Activated T-helper 17 cell treated with anti-CD3 and anti-CD28 coated beads, Interleukin-2, amount 50 U/mL, for 72 hours (primary cell): Measurements from ENCODE around the gene LHFPL2. TPM values are rescaled to one million over a fixed set of nuclear protein-coding genes. Genes with fewer than 3 reads are reported as not detected.

Source experiments
- ATAC-seq: fragments of 150-1000 bp; cut with Tn5 transposase; replicated peaks from 2 replicates; pipeline ENCODE4 v1.10.0; 2021; ENCODE audit warnings: mild to moderate bottlenecking, moderate library complexity
- H3K27ac Mint-ChIP-seq: one replicate; pipeline ENCODE4 v1.8.0; 2022; ENCODE audit warnings: mixed read lengths
- H3K27me3 Mint-ChIP-seq: one replicate; pipeline ENCODE4 v1.8.0; 2022; ENCODE audit warnings: mixed read lengths
- H3K36me3 Mint-ChIP-seq: one replicate; pipeline ENCODE4 v1.8.0; 2022; ENCODE audit warnings: low read depth, mild to moderate bottlenecking, mixed read lengths
- H3K4me1 Mint-ChIP-seq: one replicate; pipeline ENCODE4 v1.8.0; 2022; ENCODE audit warnings: mixed read lengths
- H3K4me3 Mint-ChIP-seq: one replicate; pipeline ENCODE4 v1.8.0; 2022; ENCODE audit warnings: mild to moderate bottlenecking, mixed read lengths
- H3K9me3 Mint-ChIP-seq: one replicate; pipeline ENCODE4 v1.8.0; 2022; ENCODE audit warnings: mixed read lengths
- total RNA-seq, 2 donors: library from RNA; stranded (reverse); gene quantifications; one replicate each; pipeline ENCODE4 v1.2.3, GENCODE V29; 2022

The LHFPL2 gene
- total RNA-seq, 2 donors from 2014 or later: 0.05 to 0.95 TPM

DNA sequence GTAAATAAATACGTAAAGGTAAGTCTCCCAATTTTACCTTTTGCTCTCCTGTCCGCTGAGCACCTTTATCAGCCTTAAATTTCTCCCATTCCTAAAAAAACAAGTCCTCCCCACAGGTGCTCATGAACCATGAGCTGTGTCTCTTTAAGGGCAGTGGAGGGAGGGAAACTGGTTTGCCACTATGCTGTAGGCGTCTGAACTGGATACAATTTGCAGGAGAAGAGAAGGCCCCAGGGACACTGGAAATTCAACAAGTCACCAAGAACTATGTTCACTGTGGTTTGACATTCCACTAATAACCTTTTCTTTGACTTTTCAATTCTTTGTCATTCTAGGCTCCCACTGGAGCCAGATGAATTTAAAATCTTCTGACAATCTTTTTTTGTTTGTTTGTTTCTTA is 72.2 kb downstream of the LHFPL2 start:
- H3K9me3 Mint-ChIP-seq: no peaks in the 10 kb centered on the region
- no peak for ATAC-seq

DNA sequence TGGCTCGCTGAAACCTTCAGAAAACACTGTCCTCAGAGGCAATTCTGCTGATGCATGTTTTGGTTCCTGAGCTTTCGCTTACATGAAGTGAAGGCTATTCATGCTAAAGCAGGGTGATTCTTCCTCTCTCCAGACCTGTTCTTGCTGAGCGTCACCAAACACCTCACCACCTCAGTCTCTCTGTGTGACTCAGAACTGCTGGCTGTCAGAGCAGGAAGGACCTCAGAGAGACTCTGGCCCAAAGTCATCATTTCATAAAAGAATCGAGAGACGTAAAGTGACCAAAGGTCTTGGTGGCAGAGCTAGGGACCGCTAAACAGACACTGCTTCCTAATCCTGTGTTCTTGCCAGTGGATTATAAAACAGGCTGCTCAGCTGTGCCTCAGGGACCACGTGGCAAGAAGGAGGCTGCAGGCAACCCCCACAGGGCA is 73.8 kb downstream of the LHFPL2 start:
- Mint-ChIP-seq H3K4me3 (no peak overlapping the region), H3K27me3 (peaks cover 11% of the 10 kb centered on the region), H3K27ac (no peak overlapping the region), H3K4me1 (no peaks in the 10 kb centered on the region), H3K36me3 (no peaks in the 10 kb centered on the region), H3K9me3 (no peaks in the 10 kb centered on the region)
- peak; percentile 68 for ATAC-seq

More for the DNA sequence above, 72.2 kb downstream of the LHFPL2 start:
- Mint-ChIP-seq H3K4me1 (no peaks in the 10 kb centered on the region), H3K36me3 (no peaks in the 10 kb centered on the region), H3K27me3 (peaks cover 7% of the 10 kb centered on the region), H3K4me3 (no peak overlapping the region), H3K27ac (no peak overlapping the region)

DNA sequence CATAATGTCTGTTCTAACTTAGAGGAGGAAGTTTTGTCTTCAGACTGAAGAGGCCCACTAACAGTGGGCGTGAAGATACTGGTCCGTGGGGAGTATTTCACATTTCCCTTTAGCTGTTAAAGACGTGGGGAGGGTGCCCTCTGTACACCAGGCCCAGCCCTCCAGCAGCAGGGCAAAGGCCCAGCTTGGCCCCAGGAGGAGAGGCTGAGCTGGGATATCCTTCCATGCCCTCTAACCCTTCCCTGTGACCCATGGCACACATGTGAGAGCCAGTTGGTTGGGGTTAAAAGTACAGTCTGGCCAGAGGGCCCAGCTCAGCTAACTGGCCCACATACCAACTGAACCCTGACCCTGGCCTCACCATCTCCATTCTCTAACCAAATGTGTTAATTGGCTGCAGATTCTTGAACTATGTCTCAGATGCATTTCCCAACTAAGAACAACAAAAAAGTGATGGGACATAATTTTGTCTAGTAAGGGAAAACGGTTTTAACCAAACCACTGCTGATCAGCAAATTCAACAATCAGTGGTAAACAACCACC is 74.4 kb downstream of the LHFPL2 start:
- no peak overlapping the region for H3K4me3 Mint-ChIP-seq
- no peak overlapping the region for H3K27ac Mint-ChIP-seq
- no peaks in the 10 kb centered on the region for H3K36me3 Mint-ChIP-seq
- H3K9me3 Mint-ChIP-seq: no peaks in the 10 kb centered on the region
- H3K27me3 Mint-ChIP-seq: peaks cover 11% of the 10 kb centered on the region
- H3K4me1 Mint-ChIP-seq: no peaks in the 10 kb centered on the region
- no peak for ATAC-seq

DNA sequence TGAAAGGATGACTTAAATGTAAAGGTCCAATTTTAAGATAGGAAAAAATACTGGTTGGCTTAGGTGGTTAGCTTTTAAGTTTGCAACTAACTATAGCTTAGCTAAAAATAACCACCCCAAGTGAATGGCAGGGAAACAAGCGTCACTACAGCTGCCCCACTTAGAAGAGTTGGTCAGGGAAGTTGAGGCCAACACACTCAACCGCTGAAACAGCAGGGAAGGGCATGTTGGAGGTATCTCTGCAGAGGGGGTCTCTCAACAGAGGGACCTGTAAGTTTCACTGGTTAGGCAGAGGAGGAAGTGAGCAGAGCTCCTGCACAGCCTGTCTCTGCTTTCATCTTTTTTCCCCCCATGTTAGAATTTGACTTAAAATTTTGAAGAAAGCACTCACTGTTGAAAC is 75.3 kb downstream of the LHFPL2 start:
- no peaks in the 10 kb centered on the region for H3K9me3 Mint-ChIP-seq
- ATAC-seq: no peak

DNA sequence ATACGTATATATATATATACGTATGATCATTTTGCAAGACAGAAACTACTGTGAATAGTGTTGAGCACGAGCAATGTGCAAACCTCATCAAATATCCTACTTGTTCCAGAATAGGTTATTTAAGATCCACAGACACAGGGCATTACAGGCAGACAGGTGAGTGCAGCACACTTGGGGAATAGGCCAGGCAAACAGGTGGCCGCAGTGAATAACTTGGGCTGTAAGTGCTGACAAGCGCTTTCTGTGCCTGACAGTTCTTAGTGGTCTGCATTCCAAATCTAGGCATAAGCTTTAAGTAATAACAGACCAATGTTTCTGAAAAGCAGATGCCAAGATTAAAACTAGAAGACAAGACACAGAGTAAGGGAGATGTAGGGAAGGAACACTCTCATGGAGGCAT is 77.9 kb downstream of the LHFPL2 start:
- H3K27me3 Mint-ChIP-seq: peaks cover 13% of the 10 kb centered on the region
- H3K4me1 Mint-ChIP-seq: no peaks in the 10 kb centered on the region
- no peak overlapping the region for H3K27ac Mint-ChIP-seq
- peaks cover 1% of the 10 kb centered on the region for H3K9me3 Mint-ChIP-seq
- no peaks in the 10 kb centered on the region for H3K36me3 Mint-ChIP-seq
- no peak for ATAC-seq
- H3K4me3 Mint-ChIP-seq: no peak overlapping the region

More for the DNA sequence above, 75.3 kb downstream of the LHFPL2 start:
- no peak overlapping the region for H3K4me3 Mint-ChIP-seq
- H3K27me3 Mint-ChIP-seq: peaks cover 11% of the 10 kb centered on the region
- no peaks in the 10 kb centered on the region for H3K4me1 Mint-ChIP-seq
- no peaks in the 10 kb centered on the region for H3K36me3 Mint-ChIP-seq
- no peak overlapping the region for H3K27ac Mint-ChIP-seq

DNA sequence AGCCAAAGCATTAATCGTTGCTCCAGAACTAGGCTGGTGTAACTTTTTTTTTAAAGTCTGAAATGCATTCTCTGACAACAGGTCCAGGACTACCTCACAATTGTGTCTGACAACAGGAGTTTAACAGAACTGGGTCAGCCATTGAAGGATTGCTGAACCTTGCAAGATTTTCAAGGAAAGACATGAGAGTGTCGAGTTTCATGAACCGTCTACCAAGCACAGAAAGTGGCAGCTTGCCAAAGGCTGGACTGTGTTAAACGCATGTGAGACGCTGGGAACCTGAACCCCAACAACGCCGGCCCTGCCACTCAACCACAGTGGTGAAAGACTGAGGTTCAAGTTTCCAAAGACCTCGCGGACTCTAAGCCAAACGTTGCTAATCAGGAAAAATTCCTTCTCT is 79.1 kb downstream of the LHFPL2 start:
- H3K27ac Mint-ChIP-seq: no peak overlapping the region
- H3K4me1 Mint-ChIP-seq: no peaks in the 10 kb centered on the region
- no peak overlapping the region for H3K4me3 Mint-ChIP-seq
- peaks cover 20% of the 10 kb centered on the region for H3K27me3 Mint-ChIP-seq
- no peaks in the 10 kb centered on the region for H3K36me3 Mint-ChIP-seq
- ATAC-seq: no peak
- H3K9me3 Mint-ChIP-seq: peaks cover 3% of the 10 kb centered on the region

DNA sequence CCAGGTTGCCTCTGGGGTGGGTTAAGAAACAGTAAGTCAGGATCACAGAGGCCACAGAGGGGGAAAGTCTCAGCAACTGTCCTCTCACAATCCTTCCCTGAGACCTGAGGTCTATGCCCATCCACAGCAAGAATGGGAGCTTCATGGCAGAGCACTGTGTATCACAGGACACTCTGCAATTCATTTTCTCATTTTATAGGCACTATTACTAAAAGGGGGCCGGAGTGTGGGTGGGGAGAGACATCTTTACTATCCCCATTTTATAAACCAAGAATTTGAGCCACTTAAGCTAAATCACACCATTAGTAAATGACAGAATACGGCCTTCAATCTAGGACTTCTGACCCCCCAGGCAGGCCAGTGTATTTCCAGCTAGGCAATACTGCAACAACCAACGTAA is 79.9 kb downstream of the LHFPL2 start:
- peaks cover 3% of the 10 kb centered on the region for H3K9me3 Mint-ChIP-seq

DNA sequence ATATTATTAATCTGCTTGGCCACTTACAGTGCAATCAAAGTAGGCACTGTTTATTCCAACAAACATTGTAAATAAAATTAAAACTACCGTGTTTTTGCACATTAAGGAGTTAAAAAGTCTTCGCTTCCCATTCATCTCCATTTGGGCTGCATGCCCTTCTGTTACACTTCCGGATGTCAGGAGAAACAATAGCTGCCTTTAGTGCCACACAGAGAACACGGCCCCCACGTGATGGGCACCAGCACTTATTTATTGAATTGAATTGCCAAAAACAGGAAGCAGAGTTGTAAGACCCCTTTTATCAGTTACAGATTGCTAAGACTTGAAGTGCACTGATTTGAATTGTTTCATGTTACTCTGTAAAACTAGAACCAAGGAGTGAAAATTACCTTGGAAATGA is 80.4 kb downstream of the LHFPL2 start:
- ATAC-seq: no peak
- Mint-ChIP-seq H3K4me3 (no peak overlapping the region), H3K36me3 (no peaks in the 10 kb centered on the region), H3K27me3 (peaks cover 20% of the 10 kb centered on the region), H3K27ac (no peak overlapping the region), H3K9me3 (peaks cover 3% of the 10 kb centered on the region), H3K4me1 (no peaks in the 10 kb centered on the region)

More for the DNA sequence above, 79.9 kb downstream of the LHFPL2 start:
- no peak overlapping the region for H3K4me3 Mint-ChIP-seq
- no peaks in the 10 kb centered on the region for H3K4me1 Mint-ChIP-seq
- H3K27me3 Mint-ChIP-seq: peaks cover 20% of the 10 kb centered on the region
- no peak overlapping the region for H3K27ac Mint-ChIP-seq
- no peak for ATAC-seq
- no peaks in the 10 kb centered on the region for H3K36me3 Mint-ChIP-seq

DNA sequence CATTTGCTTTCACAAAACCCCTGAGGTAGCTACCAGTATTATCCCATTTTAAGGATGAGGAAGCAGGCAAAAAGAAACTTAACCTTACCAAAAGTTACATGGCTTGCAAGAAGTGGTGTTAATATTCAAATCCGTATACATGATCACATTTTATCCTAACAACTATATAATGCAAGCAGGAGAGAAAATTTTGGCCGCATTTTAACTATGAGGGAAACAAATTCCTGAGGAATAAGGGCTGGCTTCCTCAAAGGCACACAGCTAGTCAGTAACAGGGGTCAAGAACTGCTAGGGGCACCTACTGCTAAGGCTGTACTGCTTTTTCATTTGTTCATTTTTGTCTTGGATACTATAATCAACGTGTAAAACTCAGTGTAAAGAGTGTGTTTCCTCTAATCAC is 81.0 kb downstream of the LHFPL2 start:
- ATAC-seq: no peak
- H3K9me3 Mint-ChIP-seq: peaks cover 3% of the 10 kb centered on the region
- H3K27me3 Mint-ChIP-seq: peaks cover 25% of the 10 kb centered on the region
- no peak overlapping the region for H3K4me3 Mint-ChIP-seq
- no peaks in the 10 kb centered on the region for H3K4me1 Mint-ChIP-seq
- H3K27ac Mint-ChIP-seq: no peak overlapping the region
- no peaks in the 10 kb centered on the region for H3K36me3 Mint-ChIP-seq

DNA sequence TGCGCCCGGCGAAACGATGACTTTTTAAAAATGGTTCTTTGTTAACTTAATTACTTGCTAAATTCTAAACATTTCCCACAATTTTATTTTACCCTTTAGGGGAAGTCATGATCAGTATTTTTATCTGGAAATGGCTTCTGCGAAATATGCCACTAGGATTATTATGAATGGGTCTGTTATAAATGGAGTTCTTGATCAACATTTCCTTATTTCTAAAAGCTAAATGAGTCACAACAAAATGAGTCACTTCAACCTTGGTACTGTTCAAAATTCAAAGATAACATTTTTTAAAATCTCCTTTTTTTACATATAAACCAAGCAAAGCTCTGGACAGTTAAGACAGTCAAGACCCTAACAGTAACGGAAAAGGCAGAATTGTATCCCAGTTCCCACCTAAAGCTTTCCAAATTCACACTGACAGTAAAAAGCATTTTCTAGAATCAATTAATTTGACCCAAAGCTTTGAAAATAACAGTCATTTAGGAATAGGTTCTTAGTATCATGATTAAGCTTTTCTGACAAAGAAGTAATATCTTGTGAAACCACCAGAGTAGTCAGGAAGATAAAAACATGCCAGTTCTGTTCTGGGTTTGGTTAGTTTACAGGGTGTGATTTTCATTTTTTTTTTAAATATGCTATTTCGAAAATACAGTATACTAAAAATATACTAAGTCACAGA is 81.7 kb downstream of the LHFPL2 start:
- Mint-ChIP-seq H3K27ac (no peak overlapping the region), H3K27me3 (peaks cover 23% of the 10 kb centered on the region), H3K9me3 (peaks cover 3% of the 10 kb centered on the region), H3K36me3 (no peaks in the 10 kb centered on the region), H3K4me3 (no peak overlapping the region), H3K4me1 (no peaks in the 10 kb centered on the region)
- peak; percentile 52 for ATAC-seq

DNA sequence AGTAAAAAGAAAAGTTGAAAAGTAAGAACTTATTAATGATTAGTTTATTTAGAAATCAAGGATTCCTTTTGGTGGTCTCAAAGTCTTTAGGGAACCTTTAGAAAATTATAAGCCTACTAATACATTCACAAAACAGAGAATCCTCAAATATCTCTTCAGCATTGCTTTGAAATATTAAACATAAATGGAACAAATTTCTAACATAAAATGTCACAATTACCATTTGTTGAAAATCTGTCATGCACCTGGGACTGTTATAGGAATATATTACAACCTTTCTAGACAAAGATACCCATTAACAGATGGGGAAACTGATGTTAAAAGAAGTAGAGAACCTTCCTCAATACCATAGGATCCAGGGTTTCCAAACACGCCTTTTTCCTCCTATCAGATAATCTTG is 83.2 kb downstream of the LHFPL2 start:
- Mint-ChIP-seq H3K4me1 (no peaks in the 10 kb centered on the region), H3K9me3 (peaks cover 3% of the 10 kb centered on the region), H3K27ac (no peak overlapping the region), H3K4me3 (no peak overlapping the region), H3K36me3 (no peaks in the 10 kb centered on the region), H3K27me3 (peaks cover 22% of the 10 kb centered on the region)
- no peak for ATAC-seq

DNA sequence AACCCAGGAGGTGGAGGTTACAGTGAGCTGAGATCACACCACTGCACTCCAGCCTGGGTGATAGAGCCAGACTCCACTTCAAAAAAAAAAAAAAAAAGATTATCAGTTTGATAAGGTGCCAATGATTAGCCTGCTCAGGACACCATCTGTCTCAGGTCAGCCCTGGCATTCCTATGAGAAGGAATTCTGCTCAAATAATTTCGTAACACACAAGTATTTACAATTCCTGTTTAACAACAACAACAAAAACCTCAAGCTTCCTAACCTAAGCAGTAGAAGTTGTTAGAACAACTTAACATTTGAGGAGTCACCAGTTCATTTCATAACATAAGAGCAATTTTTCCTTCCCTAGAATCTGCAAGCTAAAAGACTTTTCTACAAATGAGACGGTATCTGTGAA is 85.0 kb downstream of the LHFPL2 start:
- H3K9me3 Mint-ChIP-seq: peaks cover 3% of the 10 kb centered on the region
- no peak overlapping the region for H3K4me3 Mint-ChIP-seq
- H3K27me3 Mint-ChIP-seq: peaks cover 29% of the 10 kb centered on the region
- H3K4me1 Mint-ChIP-seq: no peaks in the 10 kb centered on the region
- H3K36me3 Mint-ChIP-seq: no peaks in the 10 kb centered on the region
- no peak for ATAC-seq
- no peak overlapping the region for H3K27ac Mint-ChIP-seq

DNA sequence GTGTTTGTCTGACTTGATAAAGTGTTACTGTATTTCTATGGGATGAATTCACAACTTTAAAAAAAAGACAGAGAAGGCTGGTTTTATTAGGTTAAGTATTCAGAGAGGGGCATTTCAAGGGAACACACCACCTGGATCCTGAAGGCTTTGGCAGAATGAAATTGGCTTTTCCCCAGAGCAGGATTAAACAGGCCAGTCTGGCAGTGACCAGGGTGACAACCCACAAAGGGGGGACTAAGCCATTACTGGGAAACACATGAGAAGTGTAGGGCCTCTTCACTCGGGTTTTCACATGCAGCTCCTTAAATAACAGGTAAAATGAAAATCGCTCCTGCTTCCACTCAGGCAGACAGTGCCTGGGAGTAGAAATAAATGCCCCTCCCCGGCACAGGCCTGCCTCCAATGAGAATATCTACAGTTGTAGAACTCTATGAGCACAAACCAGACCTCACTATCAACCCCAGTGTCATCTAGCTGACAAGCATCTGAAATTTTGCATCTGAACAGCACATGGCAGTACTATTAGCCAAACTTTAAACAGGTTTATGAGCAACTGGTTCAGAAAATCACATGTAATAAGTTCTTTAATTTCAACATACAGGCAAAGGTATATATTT is 85.8 kb downstream of the LHFPL2 start:
- no peak overlapping the region for H3K27ac Mint-ChIP-seq
- H3K4me3 Mint-ChIP-seq: no peak overlapping the region
- peaks cover 29% of the 10 kb centered on the region for H3K27me3 Mint-ChIP-seq
- H3K4me1 Mint-ChIP-seq: no peaks in the 10 kb centered on the region
- no peaks in the 10 kb centered on the region for H3K36me3 Mint-ChIP-seq
- no peak for ATAC-seq
- peaks cover 3% of the 10 kb centered on the region for H3K9me3 Mint-ChIP-seq

DNA sequence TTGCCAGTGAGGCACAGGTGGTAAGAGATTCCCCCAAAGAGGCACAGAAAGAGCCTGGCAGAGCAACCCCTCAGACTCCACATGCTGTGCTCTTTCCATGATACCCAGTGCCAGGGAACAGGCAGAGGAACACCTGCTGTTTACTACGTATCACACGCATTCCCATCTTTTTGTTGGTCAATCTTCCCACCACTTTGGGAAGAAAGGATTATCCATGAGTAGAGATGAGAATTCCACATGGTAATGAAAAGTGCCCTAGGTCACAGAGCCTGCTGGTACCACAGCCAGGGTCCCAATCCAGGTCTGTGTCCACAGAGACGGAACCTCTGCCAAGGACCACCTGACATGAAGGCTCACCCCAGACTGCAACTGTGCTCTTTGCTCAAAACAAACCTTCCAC is 86.6 kb downstream of the LHFPL2 start:
- H3K9me3 Mint-ChIP-seq: peaks cover 3% of the 10 kb centered on the region
- H3K27ac Mint-ChIP-seq: no peak overlapping the region
- peaks cover 29% of the 10 kb centered on the region for H3K27me3 Mint-ChIP-seq
- H3K4me1 Mint-ChIP-seq: no peaks in the 10 kb centered on the region
- no peak for ATAC-seq
- no peak overlapping the region for H3K4me3 Mint-ChIP-seq
- H3K36me3 Mint-ChIP-seq: no peaks in the 10 kb centered on the region

DNA sequence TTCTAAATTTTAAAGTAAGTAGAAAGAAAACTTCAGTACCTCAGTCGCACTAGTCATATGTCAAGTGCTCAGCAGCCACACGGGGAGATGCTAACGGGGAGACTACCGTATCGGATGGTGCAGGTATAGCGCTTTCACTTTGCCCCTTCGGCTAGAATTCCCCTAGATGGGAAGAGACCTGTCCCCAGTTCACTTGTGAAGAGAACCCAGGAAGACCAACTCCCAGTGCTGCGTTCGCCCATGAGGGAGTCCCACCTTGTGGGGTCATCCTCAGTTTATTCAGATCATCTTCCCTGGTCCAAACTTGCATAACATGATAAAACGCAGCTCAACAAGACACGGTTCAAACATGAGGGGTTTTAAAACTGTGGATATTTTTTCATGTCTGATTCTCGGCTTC is 87.3 kb downstream of the LHFPL2 start:
- ATAC-seq: no peak
- Mint-ChIP-seq H3K9me3 (peaks cover 3% of the 10 kb centered on the region), H3K27me3 (peaks cover 29% of the 10 kb centered on the region), H3K4me3 (no peak overlapping the region), H3K27ac (no peak overlapping the region), H3K36me3 (no peaks in the 10 kb centered on the region), H3K4me1 (no peaks in the 10 kb centered on the region)
